ENCODE data around the gene GGA3. TPM values are rescaled to one million over a fixed set of nuclear protein-coding genes. Genes with fewer than 3 reads are reported as not detected.
A peak's percentile ranks its signal among the peaks of the same experiment; 100 is the strongest.
"Not testable (repeated sequence)": the region's sequence is repeated elsewhere in the genome, so short reads cannot be mapped to it uniquely, and the experiment has no call there.

The GGA3 gene
- total RNA-seq, 1 experiment from 2014 or later, result 8.4 TPM

DNA sequence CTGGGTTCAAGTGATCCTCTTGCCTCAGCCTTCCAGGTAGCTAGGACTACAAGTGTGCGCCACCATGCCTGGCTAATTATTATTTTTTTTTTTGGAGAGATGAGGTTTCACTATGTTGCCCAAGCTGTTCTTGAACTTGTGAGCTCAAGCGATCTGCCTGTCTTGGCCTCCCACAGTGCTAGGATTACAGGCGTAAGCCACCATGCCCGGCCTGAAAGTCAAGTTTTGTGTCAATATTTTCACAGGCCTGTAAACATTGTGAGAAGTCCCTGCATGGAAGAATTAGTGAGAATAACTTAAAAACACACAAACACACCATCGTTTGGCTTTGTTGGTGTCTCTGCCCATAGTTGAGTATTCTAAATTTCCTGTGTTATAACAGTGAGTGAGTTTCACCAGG, 33.7 kb downstream of the GGA3 start:
- DNase-seq (ENCODE audit: low read depth), result no peak

DNA sequence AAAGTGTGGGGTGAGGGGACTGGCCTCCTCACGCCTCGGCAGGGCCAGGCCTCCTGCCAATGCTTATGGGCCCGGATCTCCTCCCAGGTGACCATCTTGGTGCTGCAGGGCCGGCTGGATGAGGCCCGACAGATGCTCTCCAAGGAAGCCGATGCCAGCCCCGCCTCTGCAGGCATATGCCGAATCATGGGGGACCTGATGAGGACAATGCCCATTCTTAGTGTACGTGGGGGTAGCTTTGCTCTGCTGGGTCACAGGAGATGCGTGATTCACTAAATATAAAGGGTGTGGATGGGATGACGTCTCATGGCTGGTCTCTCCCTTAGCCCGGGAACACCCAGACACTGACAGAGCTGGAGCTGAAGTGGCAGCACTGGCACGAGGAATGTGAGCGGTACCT, 36.4 kb downstream of the GGA3 start:
- DNase-seq (ENCODE audit: low read depth), result no peak

- no peak for DNase-seq (ENCODE audit: low read depth)
Measured at GRCh38 chr17:75219815-75220214, 41.6 kb downstream of the GGA3 start.

DNA sequence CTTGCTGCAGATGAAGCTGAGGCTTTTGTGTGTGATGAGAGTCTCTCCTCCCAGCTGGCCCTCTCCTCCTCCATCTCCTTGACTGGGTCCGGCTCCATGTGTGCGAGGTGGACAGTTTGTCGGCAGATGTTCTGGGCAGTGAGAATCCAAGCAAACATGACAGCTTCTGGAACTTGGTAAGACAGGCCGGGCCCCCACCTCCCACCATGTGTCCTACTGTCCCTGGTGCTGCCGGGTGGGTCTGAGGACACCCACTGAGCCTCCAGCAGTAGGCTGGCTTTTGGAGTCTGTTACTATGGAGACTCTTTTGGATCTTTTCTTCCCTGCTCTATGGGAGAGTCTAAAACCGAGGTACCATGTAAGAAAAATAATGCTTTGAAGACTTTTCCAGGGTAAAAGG, 43.3 kb downstream of the GGA3 start:
- DNase-seq (ENCODE audit: low read depth), result no peak

DNA sequence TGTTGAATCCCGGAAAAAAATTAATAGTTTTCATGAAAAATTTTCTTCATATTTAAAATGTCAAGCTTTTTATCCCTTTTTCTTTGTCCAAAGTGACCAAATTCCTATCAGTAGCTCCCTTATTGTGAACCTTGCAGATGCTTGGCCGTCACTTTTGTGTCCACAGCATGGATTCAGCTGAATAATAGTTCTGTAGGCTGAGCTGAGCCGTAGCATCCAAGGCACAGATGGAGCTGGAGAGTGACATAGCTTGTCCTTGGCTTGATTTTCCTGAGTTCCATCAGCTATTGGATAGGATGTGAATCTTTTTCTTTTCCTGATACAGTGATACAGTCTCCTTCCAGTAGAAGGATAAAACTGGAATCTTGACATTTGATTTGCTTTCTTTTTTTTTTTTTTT, 52.3 kb downstream of the GGA3 start:
- DNase-seq (ENCODE audit: low read depth), result no peak

- no peak for DNase-seq (ENCODE audit: low read depth)
Measured at GRCh38 chr17:75208161-75208560, 53.2 kb downstream of the GGA3 start.

GRCh38 chr17:75207760-75208159, 53.6 kb downstream of the GGA3 start:
- no peak for DNase-seq (ENCODE audit: low read depth)

GRCh38 chr17:75207050-75207407, 54.4 kb downstream of the GGA3 start:
- DNase-seq (ENCODE audit: low read depth), result not testable (repeated sequence)

DNA sequence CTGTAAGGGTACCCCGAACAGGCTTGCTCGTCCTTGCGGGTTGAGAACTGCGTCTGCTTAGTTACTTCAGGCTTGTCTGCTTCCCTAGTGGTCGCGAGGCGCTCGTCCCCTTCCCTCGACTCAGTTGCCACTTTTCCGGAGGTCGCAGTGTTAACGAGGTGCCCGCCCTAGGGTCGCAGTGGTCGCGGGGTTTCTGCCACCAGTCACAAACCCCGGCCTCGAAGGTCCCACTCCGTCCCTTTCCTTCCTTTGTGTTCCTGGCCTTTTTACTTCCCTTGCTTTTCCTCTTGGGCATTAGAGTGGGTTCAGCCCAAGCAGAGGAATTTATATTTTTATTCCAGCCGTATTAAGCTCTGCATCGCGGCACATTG, 55.6 kb downstream of the GGA3 start:
- no peak for DNase-seq (ENCODE audit: low read depth)

- DNase-seq (ENCODE audit: low read depth), result peak; percentile 93
Measured at GRCh38 chr17:75205037-75205792, 56.2 kb downstream of the GGA3 start, which contains the start of gene NUP85. TSS of gene NUP85 (plus strand) at chr17:75205679. CDS start at chr17:75205762, 83 bp downstream.

- no peak for DNase-seq (ENCODE audit: low read depth)
Measured at GRCh38 chr17:75199886-75200618, 61.4 kb downstream of the GGA3 start.

- peak; percentile 56 for DNase-seq (ENCODE audit: low read depth)
Measured at GRCh38 chr17:75194879-75195278, 66.5 kb downstream of the GGA3 start.

DNA sequence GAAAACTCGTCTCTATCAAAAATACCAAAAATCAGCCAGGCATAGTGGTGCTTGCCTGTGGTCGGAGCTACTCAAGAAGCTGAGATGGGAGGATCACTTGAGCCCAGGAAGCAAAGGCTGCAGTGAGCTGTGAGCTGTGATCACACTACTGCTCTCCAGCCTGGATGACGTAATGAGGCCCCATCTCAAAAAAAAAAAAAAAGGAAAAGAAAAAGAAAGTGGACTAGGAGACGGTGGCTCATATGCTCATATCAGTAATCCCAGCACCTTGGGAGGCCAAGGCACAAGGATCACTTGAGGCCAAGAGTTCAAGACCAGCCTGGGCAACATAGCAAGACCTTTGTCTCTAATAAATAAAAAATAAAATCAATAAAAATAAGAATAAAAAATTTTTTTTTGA, 69.8 kb downstream of the GGA3 start:
- DNase-seq (ENCODE audit: low read depth), result peak; percentile 24

DNA sequence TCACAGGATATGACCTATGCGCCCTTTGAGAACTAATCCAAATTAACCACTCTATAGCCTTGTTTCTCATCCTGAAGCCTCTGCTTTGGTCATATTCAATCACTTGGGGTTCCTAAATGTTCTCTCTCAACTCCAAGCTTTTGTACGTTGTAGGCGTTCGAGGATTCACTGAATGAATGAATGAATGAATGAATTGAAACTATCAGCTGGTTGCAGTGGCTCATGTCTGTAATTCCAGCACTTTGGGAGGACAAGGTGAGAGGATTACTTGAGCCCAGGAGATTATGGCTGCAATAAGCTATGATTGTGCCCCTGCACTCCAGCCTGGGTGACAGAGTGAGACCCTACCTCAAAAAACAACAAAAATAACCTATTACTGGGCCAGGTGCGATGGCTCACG, 72.8 kb downstream of the GGA3 start:
- DNase-seq (ENCODE audit: low read depth), result no peak

Other genes with a start within 250 kb of the GGA3 start
- gene MRPL58, start 248.9 kb downstream of the GGA3 start, total RNA-seq (2014; rRNA removed; shearing (Covaris generic)), result 48.8 and 69.0 TPM in 2 replicates
- 369 and 413 TPM in 2 replicates for gene ATP5PD, start 214.6 kb downstream of the GGA3 start, total RNA-seq (2014; rRNA removed; shearing (Covaris generic))
- 11.8 and 13.5 TPM in 2 replicates for gene KCTD2, start 214.4 kb downstream of the GGA3 start, total RNA-seq (2014; rRNA removed; shearing (Covaris generic))
- 6.6 and 8.8 TPM in 2 replicates for gene SLC16A5, start 173.7 kb downstream of the GGA3 start, total RNA-seq (2014; rRNA removed; shearing (Covaris generic))
- gene ARMC7, start 151.6 kb downstream of the GGA3 start, total RNA-seq (2014; rRNA removed; shearing (Covaris generic)), result 3.7 and 4.3 TPM in 2 replicates
- gene NT5C, start 129.9 kb downstream of the GGA3 start, total RNA-seq (2014; rRNA removed; shearing (Covaris generic)), result 78.1 and 78.9 TPM in 2 replicates
- 281 and 336 TPM in 2 replicates for gene JPT1, start 107.1 kb downstream of the GGA3 start, total RNA-seq (2014; rRNA removed; shearing (Covaris generic))
- 128 and 141 TPM in 2 replicates for gene SUMO2, start 78.6 kb downstream of the GGA3 start, total RNA-seq (2014; rRNA removed; shearing (Covaris generic))
- 58.0 and 62.7 TPM in 2 replicates for gene NUP85, start 55.9 kb downstream of the GGA3 start, total RNA-seq (2014; rRNA removed; shearing (Covaris generic))
- 54.8 and 58.2 TPM in 2 replicates for gene MRPS7, start 273 bp upstream of the GGA3 start, total RNA-seq (2014; rRNA removed; shearing (Covaris generic))
- gene MIF4GD, start 9.6 kb upstream of the GGA3 start, total RNA-seq (2014; rRNA removed; shearing (Covaris generic)), result 7.4 and 9.3 TPM in 2 replicates
- 7.3 and 7.9 TPM in 2 replicates for gene SLC25A19, start 27.8 kb upstream of the GGA3 start, total RNA-seq (2014; rRNA removed; shearing (Covaris generic))
- gene GRB2, start 144.1 kb upstream of the GGA3 start, total RNA-seq (2014; rRNA removed; shearing (Covaris generic)), result 75.1 and 82.3 TPM in 2 replicates
- 12.1 and 15.4 TPM in 2 replicates for gene TMEM94, start 195.0 kb upstream of the GGA3 start, total RNA-seq (2014; rRNA removed; shearing (Covaris generic))